ENCODE data around the gene SPEG.

The SPEG gene

GRCh38 chr2:219465659-219466561 lies 31.3 kb downstream of the SPEG start:
- no peak for DNase-seq

GRCh38 chr2:219466816-219467735 lies 32.4 kb downstream of the SPEG start:
- DNase-seq: no peak

- DNase-seq: no peak
Measured at GRCh38 chr2:219467736-219468075, 33.1 kb downstream of the SPEG start.

- no peak for DNase-seq
Measured at GRCh38 chr2:219468410-219469185, 34.0 kb downstream of the SPEG start.

GRCh38 chr2:219469186-219469724 lies 34.6 kb downstream of the SPEG start:
- DNase-seq: no peak

DNA sequence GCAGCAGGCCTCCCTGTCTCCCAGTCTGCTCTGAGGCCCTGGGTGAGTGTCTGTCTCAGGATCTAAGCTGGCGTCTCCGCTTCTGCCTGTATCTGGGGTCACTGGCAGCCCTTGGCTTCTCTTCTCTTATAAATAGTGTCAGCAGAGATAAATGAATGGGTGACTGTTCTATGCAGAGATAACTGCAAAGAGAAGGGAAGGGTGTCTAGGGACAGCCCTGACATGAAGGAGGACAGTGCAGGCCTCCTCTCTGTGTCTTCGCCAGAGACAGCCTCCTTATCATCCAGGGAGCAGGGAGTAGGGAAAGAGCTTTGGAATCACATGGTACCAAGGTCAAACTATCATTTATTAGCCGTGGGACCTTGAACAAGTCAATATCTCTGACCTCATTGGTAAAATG lies 35.8 kb downstream of the SPEG start:
- peak; percentile 11 for DNase-seq

GRCh38 chr2:219471476-219472371 lies 37.1 kb downstream of the SPEG start:
- DNase-seq: no peak

- no peak for DNase-seq
Measured at GRCh38 chr2:219472629-219473187, 38.1 kb downstream of the SPEG start.

- DNase-seq: no peak
Measured at GRCh38 chr2:219473511-219473910, 38.9 kb downstream of the SPEG start.

DNA sequence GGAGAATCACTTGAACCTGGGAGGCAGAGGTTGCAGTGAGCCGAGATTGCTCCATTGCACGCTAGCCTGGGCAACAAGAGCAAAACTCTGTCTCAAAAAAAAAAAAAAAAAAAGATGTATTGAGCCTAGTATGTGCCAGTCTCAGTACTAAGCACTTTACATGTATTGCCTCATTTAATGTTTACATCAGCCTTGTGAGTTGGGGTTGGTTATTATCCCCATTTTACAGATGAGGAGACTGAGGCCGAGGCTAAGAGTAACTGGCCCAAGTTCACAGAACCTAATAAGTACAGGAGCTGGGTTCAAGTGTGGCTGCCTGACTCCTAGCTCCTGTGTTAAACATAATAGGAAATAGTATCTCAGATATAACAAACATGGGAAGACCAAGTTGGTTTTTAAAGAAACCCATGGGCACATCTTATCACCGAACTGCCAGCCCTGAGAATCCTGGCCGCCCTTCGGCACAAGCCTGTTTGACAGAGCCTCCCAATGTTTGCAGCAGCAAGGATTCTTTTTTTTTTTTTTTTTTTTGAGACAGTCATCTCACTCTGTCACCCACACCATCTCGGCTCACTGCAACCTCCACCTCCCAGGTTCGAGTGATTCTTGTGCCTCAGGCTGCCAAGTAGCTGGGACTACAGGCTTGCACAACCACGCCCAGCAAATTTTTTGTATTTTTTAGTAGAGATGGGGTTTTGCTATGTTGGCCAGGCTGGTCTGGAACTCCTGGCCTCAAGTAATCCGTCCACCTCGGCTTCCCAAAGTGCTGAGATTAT lies 39.8 kb downstream of the SPEG start:
- DNase-seq: peak; percentile 27

GRCh38 chr2:219475278-219475677 lies 40.6 kb downstream of the SPEG start:
- peak; percentile 14 for DNase-seq

DNA sequence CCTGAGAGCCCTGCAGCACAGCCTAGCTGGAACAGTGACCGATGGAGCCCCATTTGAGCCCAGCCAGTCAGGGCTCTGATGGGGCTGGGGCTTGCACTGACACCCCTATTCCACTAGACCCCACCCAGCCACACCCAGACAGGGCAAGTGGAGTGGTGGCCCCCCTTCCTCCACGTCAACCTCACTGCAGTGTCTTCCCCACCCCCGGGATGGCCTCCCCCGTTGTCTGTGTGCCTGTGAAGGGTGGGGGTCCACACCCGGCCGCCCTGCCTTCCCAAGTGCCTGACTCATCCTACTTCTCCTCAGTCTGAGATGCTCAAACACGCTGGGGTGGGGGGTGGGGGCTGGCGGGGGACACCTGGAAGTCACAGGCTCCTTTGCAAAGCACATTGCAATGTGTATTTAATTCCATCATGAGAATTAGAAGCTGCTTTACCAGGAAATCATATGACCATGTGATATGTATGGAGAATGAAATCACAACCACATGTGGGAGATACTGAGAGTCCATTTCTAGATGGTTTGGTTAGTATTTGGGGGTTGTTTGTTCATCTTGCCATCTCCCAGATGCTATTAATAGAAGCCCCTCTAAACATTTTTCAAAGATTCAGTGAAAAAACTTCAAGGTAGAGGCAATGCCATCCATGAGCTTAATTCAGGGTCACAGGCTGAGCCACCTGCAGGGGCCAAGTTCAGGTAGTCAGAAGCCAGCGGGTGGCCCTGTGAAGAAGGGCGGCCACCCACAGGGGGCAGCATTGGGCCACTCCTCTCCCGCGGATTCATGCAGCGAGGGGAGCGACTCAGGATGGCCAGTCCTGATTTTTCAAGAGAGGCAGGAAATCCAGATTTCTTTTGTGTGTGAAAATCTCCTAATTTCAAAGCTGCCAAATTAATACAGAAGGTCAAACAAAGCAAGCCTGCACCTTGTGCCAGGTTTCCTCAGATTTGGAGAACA lies 41.3 kb downstream of the SPEG start:
- DNase-seq: peak; percentile 69

- no peak for DNase-seq
Measured at GRCh38 chr2:219476652-219477151, 42.1 kb downstream of the SPEG start.

DNA sequence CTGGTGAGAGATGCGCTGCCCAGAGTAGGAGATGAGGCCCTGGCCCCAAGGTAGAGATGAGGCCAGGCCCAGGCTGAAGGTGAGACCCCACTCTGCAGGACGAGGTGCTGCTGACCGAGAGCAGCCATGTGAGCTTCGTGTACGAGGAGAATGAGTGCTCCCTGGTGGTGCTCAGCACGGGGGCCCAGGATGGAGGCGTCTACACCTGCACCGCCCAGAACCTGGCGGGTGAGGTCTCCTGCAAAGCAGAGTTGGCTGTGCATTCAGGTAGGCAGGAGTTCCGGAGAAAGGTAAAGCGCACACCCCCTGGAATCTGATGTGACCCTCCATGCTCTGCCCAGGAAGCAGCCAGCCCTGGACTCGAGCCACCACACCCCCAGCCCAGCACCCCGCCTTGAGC lies 42.5 kb downstream of the SPEG start:
- DNase-seq: no peak

- no peak for DNase-seq
Measured at GRCh38 chr2:219477815-219478214, 43.2 kb downstream of the SPEG start.

GRCh38 chr2:219478916-219479315 lies 44.3 kb downstream of the SPEG start:
- no peak for DNase-seq

DNA sequence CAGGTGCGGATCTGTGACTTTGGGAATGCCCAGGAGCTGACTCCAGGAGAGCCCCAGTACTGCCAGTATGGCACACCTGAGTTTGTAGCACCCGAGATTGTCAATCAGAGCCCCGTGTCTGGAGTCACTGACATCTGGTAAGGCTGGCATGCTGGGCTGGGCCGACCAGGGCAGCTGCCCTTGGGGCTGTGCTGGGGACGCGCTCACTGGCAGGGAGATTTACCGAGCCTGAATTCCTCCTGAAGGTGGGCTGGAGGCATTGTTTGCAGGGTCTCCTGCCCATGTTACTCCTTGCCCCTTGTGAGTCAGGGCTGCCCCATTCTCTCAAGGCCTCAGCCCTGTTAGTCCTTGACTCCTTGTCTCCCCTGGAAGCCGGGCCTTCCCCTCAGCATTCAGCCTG lies 45.4 kb downstream of the SPEG start:
- DNase-seq: no peak

DNA sequence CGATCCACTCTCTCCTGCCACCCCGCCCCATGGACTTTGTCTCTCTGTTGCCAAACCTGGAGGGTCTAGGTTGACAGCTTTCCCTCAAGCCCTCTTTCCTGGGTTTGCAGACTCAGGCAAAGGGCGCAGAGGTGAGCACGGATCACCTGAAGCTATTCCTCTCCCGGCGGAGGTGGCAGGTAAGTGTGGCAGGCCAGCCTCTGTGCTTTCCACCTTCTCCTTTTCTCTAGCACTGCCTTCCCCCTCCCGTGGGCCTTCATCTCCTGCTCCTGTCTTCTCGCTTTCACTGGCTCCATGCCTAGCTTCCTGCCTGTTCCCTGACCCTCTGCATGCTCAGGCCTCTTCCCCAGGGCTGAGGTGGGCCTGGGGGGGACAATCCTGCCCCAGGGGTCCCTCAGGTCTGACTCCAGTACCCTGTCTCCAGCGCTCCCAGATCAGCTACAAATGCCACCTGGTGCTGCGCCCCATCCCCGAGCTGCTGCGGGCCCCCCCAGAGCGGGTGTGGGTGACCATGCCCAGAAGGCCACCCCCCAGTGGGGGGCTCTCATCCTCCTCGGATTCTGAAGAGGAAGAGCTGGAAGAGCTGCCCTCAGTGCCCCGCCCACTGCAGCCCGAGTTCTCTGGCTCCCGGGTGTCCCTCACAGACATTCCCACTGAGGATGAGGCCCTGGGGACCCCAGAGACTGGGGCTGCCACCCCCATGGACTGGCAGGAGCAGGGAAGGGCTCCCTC lies 48.2 kb downstream of the SPEG start:
- no peak for DNase-seq
